Measurements from ENCODE around the gene DCAF11. TPM values are rescaled to one million over a fixed set of nuclear protein-coding genes. Genes with fewer than 3 reads are reported as not detected.

DCAF11 gene
- total and polyA plus RNA-seq, 4 experiments from 2014 or later: 71.5 to 93.4 (median 75.4) TPM

DNA sequence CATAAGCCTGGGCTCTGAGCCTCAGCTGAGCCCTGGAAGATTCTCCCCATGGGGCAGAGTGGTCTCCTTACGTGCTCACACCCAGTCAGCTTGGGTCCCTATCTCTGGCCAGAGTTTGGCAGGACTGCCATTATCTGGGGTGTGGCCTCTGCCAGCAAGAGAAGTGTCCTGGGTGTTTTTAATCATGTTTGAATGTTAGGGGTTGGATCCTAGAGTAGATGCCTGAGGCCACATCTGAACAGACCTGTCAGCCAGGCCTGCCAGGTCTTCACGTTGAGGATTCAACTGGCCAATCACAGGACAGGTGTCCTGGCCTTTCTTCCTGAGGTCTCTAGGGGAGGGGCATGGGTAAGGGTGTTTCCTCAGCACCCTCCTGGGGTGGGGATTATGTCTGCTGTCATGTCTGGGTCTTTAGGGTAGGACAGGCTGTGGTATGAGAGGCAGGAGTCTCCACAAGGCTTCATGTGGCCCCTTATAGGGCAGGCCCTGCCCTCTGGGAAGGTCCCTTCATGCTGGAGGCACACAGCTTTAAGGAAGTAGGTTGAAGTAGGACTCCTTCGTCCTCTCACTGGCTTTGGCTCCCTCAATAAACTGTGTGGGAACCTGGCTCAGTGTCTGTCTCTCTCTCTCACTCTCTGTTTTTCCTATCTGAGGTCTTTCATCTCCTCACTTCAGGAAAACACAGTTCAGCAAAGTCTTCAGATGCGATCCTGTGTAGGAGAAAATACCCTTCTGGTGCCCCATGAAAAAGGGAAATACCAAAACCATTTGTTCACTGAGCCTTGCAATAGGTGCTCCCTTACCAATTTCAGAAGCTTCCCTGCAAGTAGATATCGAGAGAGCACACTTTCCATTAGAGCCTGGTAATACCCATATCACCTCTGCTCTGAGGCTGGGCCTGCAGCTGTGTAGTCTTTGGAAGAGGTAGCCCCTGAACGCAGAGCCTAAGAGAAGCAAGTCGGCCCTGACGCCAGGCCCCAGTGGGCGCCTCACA is 9.1 kb downstream of the DCAF11 start:
- POLR2A ChIA-PET (ENCODE audit: partially characterized antibody): interaction anchor here (1.3 to 1.6 kb wide), 3 partner anchors 9 to 12 kb away, joined by 4 to 5 read pairs (median 4); partner anchors contain the start of gene PSME1
- Mint-ChIP-seq H3K9me3 (no peaks in the 10 kb centered on the region), H3K27me3 (no peaks in the 10 kb centered on the region), H3K36me3 (peaks cover 43 to 44% of the 10 kb centered on the region in 2 donors), H3K4me1 (peaks cover 2 to 6% (median 4%) of the 10 kb centered on the region in 4 donors), H3K27ac (peak overlapping the region in 5 of 7 donors; percentile 9 to 61 (median 51)), H3K4me3 (no peak overlapping the region)
- intact Hi-C loops (cut with micrococcal nuclease): no loop called here
- no peak overlapping the region for H3K4me3 ChIP-seq (ENCODE audit: low read length in 2 of 2)
- DNase-seq: no peak
- H3K27ac ChIP-seq (ENCODE audit: low read depth, low read length): no peak overlapping the region
- no peaks in the 10 kb centered on the region for H3K4me1 ChIP-seq (ENCODE audit: insufficient read depth, low read length)
- CTCF ChIA-PET (ENCODE audit: partially characterized antibody): interaction anchor here (1.3 to 3.7 kb wide), 3 partner anchors 13 to 184 kb away, joined by 4 to 14 read pairs (median 6); partner anchors contain the start of genes CIDEB and PSME1
- peaks cover 47% of the 10 kb centered on the region for H3K36me3 ChIP-seq (ENCODE audit: insufficient read depth, low read length)
- H3K27me3 ChIP-seq (ENCODE audit: insufficient read depth, low read length): no peaks in the 10 kb centered on the region
- no peaks in the 10 kb centered on the region for H3K9me3 ChIP-seq (ENCODE audit: control insufficient read depth in 1 of 2, low read length in 2 of 2)

DNA sequence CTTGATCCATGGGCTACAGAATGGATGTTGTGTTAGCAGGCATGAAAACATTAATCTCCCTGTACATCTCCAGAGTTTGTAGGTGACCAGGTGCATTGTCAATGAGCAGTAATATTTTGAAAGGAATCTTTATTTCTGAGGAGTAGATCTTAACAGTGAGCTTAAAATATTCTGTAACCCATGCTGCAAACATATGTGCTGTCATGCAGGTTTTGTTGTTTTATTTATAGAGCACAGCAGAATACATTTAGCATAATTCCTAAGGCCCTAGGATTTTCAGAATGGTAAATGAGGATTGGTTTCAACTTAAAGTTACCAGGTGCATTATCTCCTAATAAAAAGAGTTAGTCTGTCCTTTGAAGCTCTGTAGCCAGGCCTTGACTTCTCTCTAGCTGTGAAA is 12.4 kb downstream of the DCAF11 start:
- H3K27me3 ChIP-seq (ENCODE audit: insufficient read depth, low read length): no peaks in the 10 kb centered on the region
- Mint-ChIP-seq H3K27ac (peak overlapping the region in 1 of 7 donors; percentile 57), H3K36me3 (peaks cover 20 to 21% of the 10 kb centered on the region in 2 donors), H3K27me3 (no peaks in the 10 kb centered on the region), H3K4me3 (no peak overlapping the region), H3K9me3 (no peaks in the 10 kb centered on the region), H3K4me1 (peaks cover 3 to 13% (median 8%) of the 10 kb centered on the region in 4 donors)
- H3K4me1 ChIP-seq (ENCODE audit: insufficient read depth, low read length): peaks cover 4% of the 10 kb centered on the region
- H3K36me3 ChIP-seq (ENCODE audit: insufficient read depth, low read length): peaks cover 19% of the 10 kb centered on the region
- H3K27ac ChIP-seq (ENCODE audit: low read depth, low read length): no peak overlapping the region
- no peak for DNase-seq
- H3K9me3 ChIP-seq (ENCODE audit: control insufficient read depth in 1 of 2, low read length in 2 of 2): no peaks in the 10 kb centered on the region
- POLR2A ChIA-PET (ENCODE audit: partially characterized antibody): interaction anchor here (1.1 to 16.1 kb wide), 4 partner anchors 9 to 20 kb away, joined by 3 to 347 read pairs (median 8); partner anchors contain the start of genes DCAF11, EMC9, NRL and PSME1
- CTCF ChIA-PET (ENCODE audit: partially characterized antibody): interaction anchor here (0.9 to 3.7 kb wide), 3 partner anchors 11 to 74 kb away, joined by 3 to 14 read pairs (median 7); no protein-coding TSS in a partner anchor
- intact Hi-C loops (cut with micrococcal nuclease): no loop called here
- no peak overlapping the region for H3K4me3 ChIP-seq (ENCODE audit: low read length in 2 of 2)

DNA sequence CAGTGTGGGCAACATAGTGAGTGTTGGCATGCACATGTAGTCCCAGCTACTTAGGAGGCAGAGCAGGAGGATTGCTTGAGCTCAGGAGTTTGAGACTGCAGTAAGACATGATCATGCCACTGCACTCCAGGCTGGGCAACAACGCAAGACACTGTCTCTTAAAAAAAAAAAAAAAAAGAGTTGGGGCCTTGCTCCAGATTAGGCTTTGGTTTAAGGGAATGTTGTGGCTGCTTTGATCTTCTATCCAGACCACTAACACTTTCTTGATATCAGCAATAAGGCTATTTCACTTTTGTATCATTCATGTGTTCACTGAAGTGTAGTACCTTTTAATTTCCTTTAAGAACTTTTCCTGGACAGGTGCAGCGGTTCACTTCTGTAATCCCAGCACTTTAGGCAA is 13.1 kb downstream of the DCAF11 start:
- ChIA-PET CTCF (ENCODE audit: partially characterized antibody) (interaction anchor here (0.9 kb wide), 1 partner anchor 11 kb away, joined by 7 read pairs; no protein-coding TSS in a partner anchor), POLR2A (ENCODE audit: partially characterized antibody) (interaction anchor here (1.1 to 16.1 kb wide), 4 partner anchors 8 to 20 kb away, joined by 3 to 347 read pairs (median 8); partner anchors contain the start of genes DCAF11, EMC9, NRL and PSME1)
- peaks cover 0 to 2% (median 0%) of the 10 kb centered on the region in 8 donors for H3K9me3 Mint-ChIP-seq
- H3K36me3 Mint-ChIP-seq: peaks cover 15 to 18% of the 10 kb centered on the region in 2 donors
- DNase-seq: no peak
- H3K4me3 ChIP-seq (ENCODE audit: low read length in 2 of 2): no peak overlapping the region
- peak overlapping the region in 1 of 7 donors; percentile 29 for H3K27ac Mint-ChIP-seq
- intact Hi-C loops (cut with micrococcal nuclease): no loop called here
- H3K4me1 Mint-ChIP-seq: peaks cover 10 to 20% (median 13%) of the 10 kb centered on the region in 4 donors
- no peaks in the 10 kb centered on the region for H3K27me3 Mint-ChIP-seq
- peaks cover 11% of the 10 kb centered on the region for H3K4me1 ChIP-seq (ENCODE audit: insufficient read depth, low read length)
- H3K27ac ChIP-seq (ENCODE audit: low read depth, low read length): no peak overlapping the region
- H3K27me3 ChIP-seq (ENCODE audit: insufficient read depth, low read length): no peaks in the 10 kb centered on the region
- H3K36me3 ChIP-seq (ENCODE audit: insufficient read depth, low read length): peaks cover 14% of the 10 kb centered on the region
- no peaks in the 10 kb centered on the region for H3K9me3 ChIP-seq (ENCODE audit: control insufficient read depth in 1 of 2, low read length in 2 of 2)
- H3K4me3 Mint-ChIP-seq: no peak overlapping the region

DNA sequence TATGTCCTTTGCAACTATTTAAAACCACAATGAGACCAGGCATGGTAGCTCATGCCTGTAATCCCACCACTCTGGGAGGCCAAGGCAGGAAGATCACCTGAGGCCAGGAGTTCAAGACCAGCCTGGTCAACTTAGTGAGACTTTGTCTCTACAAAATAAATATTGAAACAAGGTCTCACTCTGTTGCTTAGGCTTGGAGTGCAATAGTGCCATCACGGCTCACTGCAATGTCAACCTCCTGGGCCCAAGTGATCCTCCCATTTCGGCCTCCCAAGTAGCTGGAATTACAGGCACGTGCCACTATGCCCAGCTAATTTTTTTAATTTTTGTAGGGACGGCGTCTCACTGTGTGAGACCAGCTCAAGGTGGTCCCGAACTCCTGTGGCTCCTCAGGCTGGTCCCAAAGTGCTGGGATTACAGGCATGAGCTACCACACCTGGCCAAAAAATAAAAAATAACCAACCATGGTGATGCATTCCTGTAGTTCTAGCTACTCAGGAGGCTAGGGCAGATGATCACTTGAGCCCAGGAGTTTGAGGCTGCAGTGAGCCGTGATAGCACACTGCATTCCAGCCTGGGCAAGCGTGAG is 14.9 kb downstream of the DCAF11 start:
- Histone ChIP-seq H3K36me3 (ENCODE audit: insufficient read depth, low read length) (no peaks in the 10 kb centered on the region), H3K27ac (ENCODE audit: low read depth, low read length) (no peak overlapping the region), H3K9me3 (ENCODE audit: control insufficient read depth in 1 of 2, low read length in 2 of 2) (no peaks in the 10 kb centered on the region), H3K4me3 (ENCODE audit: low read length in 2 of 2) (no peak overlapping the region), H3K4me1 (ENCODE audit: insufficient read depth, low read length) (peaks cover 17% of the 10 kb centered on the region), H3K27me3 (ENCODE audit: insufficient read depth, low read length) (no peaks in the 10 kb centered on the region)
- Mint-ChIP-seq H3K27me3 (no peaks in the 10 kb centered on the region), H3K4me1 (peaks cover 16 to 26% (median 18%) of the 10 kb centered on the region in 4 donors), H3K27ac (no peak overlapping the region), H3K36me3 (peaks cover 3% of the 10 kb centered on the region in 2 donors), H3K4me3 (no peak overlapping the region), H3K9me3 (peaks cover 0 to 2% (median 0%) of the 10 kb centered on the region in 8 donors)
- CTCF ChIA-PET (ENCODE audit: partially characterized antibody): interaction anchor here (0.6 to 0.9 kb wide), 2 partner anchors 32 to 68 kb away, joined by 3 read pairs; partner anchors contain the start of gene IRF9
- POLR2A ChIA-PET (ENCODE audit: partially characterized antibody): interaction anchor here (16.1 kb wide), 1 partner anchor 12 kb away, joined by 347 read pairs; the partner anchor contains the start of genes DCAF11 and NRL
- intact Hi-C loops (cut with micrococcal nuclease): no loop called here
- DNase-seq: no peak

DNA sequence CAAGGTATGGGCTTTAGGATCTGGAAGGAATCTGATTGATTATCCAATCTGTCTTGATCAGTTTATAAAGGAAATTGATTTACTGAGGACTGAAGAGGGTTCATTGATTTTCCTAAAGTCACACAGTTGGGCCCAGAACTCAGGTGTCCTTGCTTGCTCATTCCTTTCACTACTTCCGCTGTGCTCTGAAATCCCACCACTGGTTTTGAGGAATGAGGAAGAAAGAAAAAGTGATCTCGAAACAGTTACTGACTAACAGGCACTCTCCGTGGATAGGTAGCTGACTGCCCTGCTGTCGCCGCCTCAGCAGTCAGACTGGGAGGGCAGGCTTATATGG is 15.8 kb downstream of the DCAF11 start, which contains the start of gene FITM1:
FITM1 (plus strand) TSS at position 280 of the 337 bp plus-strand sequence. CDS start 905 bp downstream, outside the sequence.
- H3K4me1 ChIP-seq (ENCODE audit: insufficient read depth, low read length): peaks cover 21% of the 10 kb centered on the region
- CTCF ChIA-PET (ENCODE audit: partially characterized antibody): interaction anchor here (0.9 kb wide), 1 partner anchor 31 kb away, joined by 3 read pairs; the partner anchor contains the start of gene IRF9
- no peaks in the 10 kb centered on the region for H3K9me3 ChIP-seq (ENCODE audit: control insufficient read depth in 1 of 2, low read length in 2 of 2)
- peaks cover under 1% of the 10 kb centered on the region in 2 donors for H3K36me3 Mint-ChIP-seq
- intact Hi-C loops (cut with micrococcal nuclease): no loop called here
- H3K4me1 Mint-ChIP-seq: peaks cover 18 to 30% (median 23%) of the 10 kb centered on the region in 4 donors
- H3K27ac ChIP-seq (ENCODE audit: low read depth, low read length): no peak within 1 kb of the TSS
- peak within 1 kb of the TSS in 2 of 8 donors; percentile 10 to 48 for H3K4me3 Mint-ChIP-seq
- no peaks in the 10 kb centered on the region for H3K27me3 ChIP-seq (ENCODE audit: insufficient read depth, low read length)
- H3K4me3 ChIP-seq (ENCODE audit: low read length in 2 of 2): no peak within 1 kb of the TSS
- H3K36me3 ChIP-seq (ENCODE audit: insufficient read depth, low read length): no peaks in the 10 kb centered on the region
- DNase-seq: no peak
- H3K9me3 Mint-ChIP-seq: peaks cover 0 to 2% (median 0%) of the 10 kb centered on the region in 8 donors
- POLR2A ChIA-PET (ENCODE audit: partially characterized antibody): interaction anchor here (16.1 kb wide), 1 partner anchor 13 kb away, joined by 347 read pairs; the partner anchor contains the start of genes DCAF11 and NRL
- H3K27ac Mint-ChIP-seq: peak within 1 kb of the TSS in 6 of 7 donors; percentile 54 to 85 (median 70)
- no peaks in the 10 kb centered on the region for H3K27me3 Mint-ChIP-seq

DNA sequence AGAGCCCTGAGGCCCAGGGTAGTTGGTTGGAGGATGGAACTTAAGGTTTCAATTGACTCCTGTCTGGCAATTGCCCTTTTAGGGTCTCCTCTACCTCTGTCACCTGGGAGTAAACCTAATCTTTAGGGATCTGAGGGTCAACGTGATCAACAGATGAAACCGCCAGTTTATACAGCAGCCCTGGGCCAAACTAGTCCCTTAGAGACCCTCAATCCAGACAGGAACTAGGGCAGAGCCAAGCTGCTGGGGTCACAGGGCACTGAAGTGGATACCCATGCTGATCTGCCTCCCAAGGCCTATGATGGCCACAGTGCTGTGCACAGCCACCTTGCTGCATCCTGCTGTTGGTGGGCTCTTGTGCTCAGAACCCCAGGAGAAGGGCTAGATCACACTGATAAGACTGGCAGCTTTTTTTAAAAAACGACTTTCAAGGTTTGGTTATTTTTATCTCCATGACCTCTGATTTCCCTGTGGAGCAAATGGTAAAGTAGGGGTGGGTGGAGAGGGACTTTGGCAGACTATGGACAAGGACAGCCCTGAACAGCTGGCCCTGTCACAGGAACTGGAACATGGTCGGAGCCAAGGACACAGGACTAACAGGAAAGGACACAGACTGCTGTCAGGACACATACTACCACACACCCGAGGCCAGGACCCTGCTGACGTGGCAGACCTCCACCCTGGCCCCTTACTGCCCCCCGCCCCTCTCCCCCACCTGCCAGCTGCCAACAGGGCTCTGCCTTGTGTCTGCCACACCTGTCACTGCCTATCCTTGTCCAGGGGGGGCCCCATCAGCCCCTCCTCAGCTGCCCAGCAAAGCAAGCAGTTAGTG is 16.4 kb downstream of the DCAF11 start:
- intact Hi-C loops (cut with micrococcal nuclease): no loop called here
- Mint-ChIP-seq H3K4me1 (peaks cover 20 to 34% (median 25%) of the 10 kb centered on the region in 4 donors), H3K4me3 (peak overlapping the region in 2 of 8 donors; percentile 10 to 48)

More for the DNA sequence above, 16.4 kb downstream of the DCAF11 start:
- no peaks in the 10 kb centered on the region for H3K9me3 ChIP-seq (ENCODE audit: control insufficient read depth in 1 of 2, low read length in 2 of 2)
- peak overlapping the region in 6 of 7 donors; percentile 22 to 79 (median 64) for H3K27ac Mint-ChIP-seq
- ChIA-PET POLR2A (ENCODE audit: partially characterized antibody) (interaction anchor here (1.1 to 16.1 kb wide), 4 partner anchors 10 to 31 kb away, joined by 3 to 347 read pairs (median 13); partner anchors contain the start of genes DCAF11, EMC9, IRF9 and NRL), CTCF (ENCODE audit: partially characterized antibody) (interaction anchor here (1.2 to 2.1 kb wide), 2 partner anchors 22 to 73 kb away, joined by 4 to 5 read pairs; no protein-coding TSS in a partner anchor)
- H3K36me3 Mint-ChIP-seq: peaks cover 0 to 2% of the 10 kb centered on the region in 2 donors
- H3K9me3 Mint-ChIP-seq: peaks cover 0 to 2% (median 0%) of the 10 kb centered on the region in 8 donors
- no peak overlapping the region for H3K27ac ChIP-seq (ENCODE audit: low read depth, low read length)
- no peak overlapping the region for H3K4me3 ChIP-seq (ENCODE audit: low read length in 2 of 2)
- no peaks in the 10 kb centered on the region for H3K36me3 ChIP-seq (ENCODE audit: insufficient read depth, low read length)
- peaks cover 24% of the 10 kb centered on the region for H3K4me1 ChIP-seq (ENCODE audit: insufficient read depth, low read length)
- H3K27me3 ChIP-seq (ENCODE audit: insufficient read depth, low read length): no peaks in the 10 kb centered on the region
- H3K27me3 Mint-ChIP-seq: no peaks in the 10 kb centered on the region
- DNase-seq: no peak

All from CD4-positive, alpha-beta memory T cell (primary cell).